H9 (cell line): Measurements from ENCODE around the gene CABLES2. TPM values are rescaled to one million over a fixed set of nuclear protein-coding genes. Genes with fewer than 3 reads are reported as not detected.

Source experiments
- DNase-seq: peaks from one replicate; pipeline ENCODE4 v3.0.0-alpha.2; 2017
- H2AFZ ChIP-seq: one replicate; pipeline ENCODE4 v1.6.1; 2013; ENCODE audit warnings: mild to moderate bottlenecking, low read length, control low read depth, moderate library complexity
- H2AK5ac ChIP-seq: 2 replicates; pipeline ENCODE4 v1.6.1; 2013; ENCODE audit warnings: low read length, control low read depth, mixed read lengths; ENCODE audit not compliant: insufficient read length
- H2BK120ac ChIP-seq: one replicate; pipeline ENCODE4 v1.6.1; 2013; ENCODE audit warnings: low read depth, mild to moderate bottlenecking, low read length, control low read depth, inconsistent platforms; ENCODE audit not compliant: poor library complexity, severe bottlenecking
- H2BK12ac ChIP-seq: 2 replicates; pipeline ENCODE4 v1.6.1; 2013; ENCODE audit warnings: low read length, control low read depth, mixed read lengths, low read depth; ENCODE audit not compliant: insufficient read length
- H2BK15ac ChIP-seq: 2 replicates; pipeline ENCODE4 v1.6.1; 2013; ENCODE audit warnings: low read depth, low read length, control low read depth
- H2BK20ac ChIP-seq: one replicate; pipeline ENCODE4 v1.6.1; 2013; ENCODE audit warnings: low read depth, mild to moderate bottlenecking, low read length, control low read depth, inconsistent platforms; ENCODE audit not compliant: poor library complexity, severe bottlenecking
- H2BK5ac ChIP-seq: 2 replicates; pipeline ENCODE4 v1.6.1; 2013; ENCODE audit warnings: low read length, control low read depth, mixed read lengths; ENCODE audit not compliant: insufficient read length
- H3K14ac ChIP-seq: 2 replicates; pipeline ENCODE4 v1.6.1; 2013; ENCODE audit warnings: low read length, control low read depth; ENCODE audit not compliant: insufficient read depth
- H3K18ac ChIP-seq: 2 replicates; pipeline ENCODE4 v1.6.1; 2013; ENCODE audit warnings: low read depth, mild to moderate bottlenecking, mixed read lengths, low read length, control low read depth; ENCODE audit not compliant: insufficient read length
- H3K23ac ChIP-seq: 2 replicates; pipeline ENCODE4 v1.6.1; 2013; ENCODE audit warnings: low read length, control low read depth, mixed read lengths, low read depth; ENCODE audit not compliant: insufficient read length
- H3K23me2 ChIP-seq: 2 replicates; pipeline ENCODE4 v1.6.1; 2013; ENCODE audit warnings: low read depth, mild to moderate bottlenecking, mixed read lengths, low read length, control low read depth; ENCODE audit not compliant: insufficient read length, poor library complexity, severe bottlenecking
- H3K27ac ChIP-seq: 2 replicates; pipeline ENCODE4 v1.5.1; 2013; ENCODE audit warnings: low read length, control low read depth, mixed read lengths, low read depth; ENCODE audit not compliant: insufficient read length
- H3K27me3 ChIP-seq: 2 replicates; pipeline ENCODE4 v1.6.1; 2013; ENCODE audit warnings: low read length, control low read depth, inconsistent platforms; ENCODE audit not compliant: insufficient read depth
- H3K4ac ChIP-seq: 2 replicates; pipeline ENCODE4 v1.6.1; 2013; ENCODE audit warnings: low read depth, mild to moderate bottlenecking, control low read depth, inconsistent platforms, low read length, moderate library complexity
- H3K4me1 ChIP-seq: 2 replicates; pipeline ENCODE4 v1.6.1; 2013; ENCODE audit warnings: low read length, control low read depth, inconsistent platforms; ENCODE audit not compliant: insufficient read depth
- H3K4me2 ChIP-seq: 2 replicates; pipeline ENCODE4 v1.6.1; 2013; ENCODE audit warnings: low read length, control low read depth, mixed read lengths; ENCODE audit not compliant: insufficient read length, insufficient read depth
- H3K56ac ChIP-seq: 2 replicates; pipeline ENCODE4 v1.6.1; 2013; ENCODE audit warnings: low read depth, mild to moderate bottlenecking, mixed read lengths, low read length, control low read depth; ENCODE audit not compliant: insufficient read length
- H3K79me1 ChIP-seq: 2 replicates; pipeline ENCODE4 v1.6.1; 2013; ENCODE audit warnings: low read depth, mild to moderate bottlenecking, moderate library complexity, low read length, control low read depth, inconsistent platforms; ENCODE audit not compliant: insufficient read depth, poor library complexity, severe bottlenecking
- H3K79me2 ChIP-seq: 2 replicates; pipeline ENCODE4 v1.6.1; 2013; ENCODE audit warnings: low read length, control low read depth, inconsistent platforms; ENCODE audit not compliant: insufficient read depth
- H3K9ac ChIP-seq: 2 replicates; pipeline ENCODE4 v1.6.1; 2013; ENCODE audit warnings: low read length, control low read depth, mixed read lengths; ENCODE audit not compliant: insufficient read length; ENCODE audit errors: extremely low read depth
- H3K9me3 ChIP-seq: one replicate; pipeline ENCODE4 v1.6.1; 2013; ENCODE audit warnings: low read depth, low read length, inconsistent platforms; ENCODE audit not compliant: control insufficient read depth
- H3T11ph ChIP-seq: one replicate; pipeline ENCODE4 v1.6.1; 2013; ENCODE audit warnings: mild to moderate bottlenecking, low read length, control low read depth, inconsistent platforms
- H4K20me1 ChIP-seq: one replicate; pipeline ENCODE4 v1.6.1; 2013; ENCODE audit not compliant: control insufficient read depth, insufficient read length, insufficient read depth
- H4K5ac ChIP-seq: 2 replicates; pipeline ENCODE4 v1.6.1; 2013; ENCODE audit warnings: low read depth, mild to moderate bottlenecking, mixed read lengths, low read length, control low read depth; ENCODE audit not compliant: insufficient read length
- H4K8ac ChIP-seq: replicated peaks from 2 replicates; pipeline ENCODE4 v1.6.1; 2013; ENCODE audit warnings: low read length, control low read depth, mixed read lengths, low read depth; ENCODE audit not compliant: insufficient read length
- H4K91ac ChIP-seq: 2 replicates; pipeline ENCODE4 v1.6.1; 2013; ENCODE audit warnings: low read depth, mild to moderate bottlenecking, moderate library complexity, mixed read lengths, low read length, control low read depth; ENCODE audit not compliant: insufficient read length
- H3K27ac Mint-ChIP-seq, 3 experiments: 2 replicates in 2 of 3; 3 replicates in 1 of 3; pipeline ENCODE4 v1.8.0; 2020 to 2021; ENCODE audit warnings: mixed read lengths in 3 of 3, mild to moderate bottlenecking in 1 of 3, moderate library complexity in 1 of 3
- H3K27me3 Mint-ChIP-seq: 2 replicates; pipeline ENCODE4 v1.8.0; 2021; ENCODE audit warnings: low read depth, mild to moderate bottlenecking, moderate library complexity, mixed read lengths
- H3K36me3 Mint-ChIP-seq, 3 experiments: 2 replicates in 2 of 3; 3 replicates in 1 of 3; pipeline ENCODE4 v1.8.0; 2020 to 2021; ENCODE audit warnings: low read depth in 3 of 3, mixed read lengths in 3 of 3; ENCODE audit not compliant: insufficient read depth in 1 of 3
- H3K4me1 Mint-ChIP-seq, 2 experiments: 2 replicates each; pipeline ENCODE4 v1.8.0; 2020; ENCODE audit warnings: mixed read lengths in 2 of 2
- H3K4me3 Mint-ChIP-seq, 2 experiments: 2 replicates in 1 of 2; 3 replicates in 1 of 2; pipeline ENCODE4 v1.8.0; 2020 to 2021; ENCODE audit warnings: mild to moderate bottlenecking in 2 of 2, mixed read lengths in 2 of 2, moderate library complexity in 1 of 2
- H3K9me3 Mint-ChIP-seq, 2 experiments: 2 replicates in 1 of 2; 3 replicates in 1 of 2; pipeline ENCODE4 v1.8.0; 2020; ENCODE audit warnings: mild to moderate bottlenecking in 2 of 2, mixed read lengths in 2 of 2, moderate library complexity in 1 of 2
- CTCF ChIP-seq: fragments of 200-600 bp; sonication (generic); conservative IDR thresholded peaks from 3 replicates; pipeline ENCODE4 v1.8.0; 2021; ENCODE audit warnings: antibody characterized with exemption, mild to moderate bottlenecking
- WGBS: extraction: QIAGEN DNeasy Blood & Tissue Kit; methylation state at CpG from one replicate; pipeline ENCODE4 v1.1.7; 2013; ENCODE audit warnings: missing lambda C conversion rate, low lambda C conversion rate, mixed read lengths; ENCODE audit not compliant: insufficient read length; ENCODE audit errors: extremely low coverage; 5-methylcytosine and 5-hydroxymethylcytosine counted together
- total RNA-seq: library from RNA; stranded (reverse); gene quantifications from 2 replicates; pipeline ENCODE4 v1.2.1, GENCODE V29; 2021

The CABLES2 gene
- total RNA-seq, 1 experiment from 2014 or later = 10.8 TPM

GRCh38 chr20:62398120-62398821 lies 8.8 kb downstream of the CABLES2 start:
- Histone ChIP-seq H2BK5ac (no peak overlapping the region), H3K56ac (no peak overlapping the region)

More at GRCh38 chr20:62398120-62398821, 8.8 kb downstream of the CABLES2 start:
- H3T11ph ChIP-seq = no peak overlapping the region
- H2BK20ac ChIP-seq = no peak overlapping the region
- TF ChIP-seq CTCF = no peak
- no peaks in the 10 kb centered on the region for H3K27me3 Mint-ChIP-seq
- H3K27ac Mint-ChIP-seq = no peak overlapping the region
- H2BK120ac ChIP-seq = no peak overlapping the region
- no peak overlapping the region for H3K4ac ChIP-seq
- H2BK15ac ChIP-seq = no peak overlapping the region
- no peak overlapping the region for H3K4me2 ChIP-seq
- H3K79me2 ChIP-seq = no peaks in the 10 kb centered on the region
- no peak overlapping the region for H3K14ac ChIP-seq
- no peaks in the 10 kb centered on the region for H3K4me1 ChIP-seq
- peaks cover 0 to 17% (median 8%) of the 10 kb centered on the region in 3 experiments; a peak in 5 of 7 replicates for H3K36me3 Mint-ChIP-seq
- peaks cover 8% of the 10 kb centered on the region for H4K20me1 ChIP-seq
- H2AK5ac ChIP-seq = no peak overlapping the region
- H2AFZ ChIP-seq = no peak overlapping the region
- no peak for DNase-seq
- no peak overlapping the region for H3K23ac ChIP-seq
- no peaks in the 10 kb centered on the region for H3K9me3 ChIP-seq
- H3K9me3 Mint-ChIP-seq = peaks cover 3 to 6% of the 10 kb centered on the region in 2 experiments; a peak in 3 of 5 replicates
- no peak overlapping the region for H3K18ac ChIP-seq
- peak overlapping the region; percentile 7 for H4K8ac ChIP-seq
- H3K27ac ChIP-seq = no peak overlapping the region
- H3K9ac ChIP-seq = no peak overlapping the region
- no peak overlapping the region for H3K4me3 Mint-ChIP-seq
- H4K5ac ChIP-seq = no peak overlapping the region
- H3K4me1 Mint-ChIP-seq = peaks cover 0 to 8% of the 10 kb centered on the region in 2 experiments; a peak in 2 of 4 replicates
- no peaks in the 10 kb centered on the region for H3K79me1 ChIP-seq
- no CpG with 5 or more reads among the region's 19 CpGs for WGBS
- no peak overlapping the region for H2BK12ac ChIP-seq
- no peaks in the 10 kb centered on the region for H3K27me3 ChIP-seq
- peaks cover 2% of the 10 kb centered on the region for H3K23me2 ChIP-seq
- no peak overlapping the region for H4K91ac ChIP-seq
